Esophagus squamous epithelium (tissue), 5 donors: ENCODE results near the gene GNPTG. TPM values are rescaled to one million over a fixed set of nuclear protein-coding genes. Genes with fewer than 3 reads are reported as not detected.

ENCODE experiments used
- DNase-seq: peaks from one replicate; lab custom pipeline; 2025; lab: John Stamatoyannopoulos, UW
- H3K27ac ChIP-seq, 4 donors: fragments of 200-600 bp; sonication (generic); one replicate each; pipeline ENCODE4 v1.5.1; 2016 to 2019; ENCODE audit warnings: mild to moderate bottlenecking in 1 of 4
- H3K27me3 ChIP-seq, 4 donors: fragments of 200-600 bp; sonication (generic); 1 replicate in 3 of 4; 2 replicates in 1 of 4; pipeline versions ENCODE4 v1.5.1 to v1.6.0; 2017 to 2021; ENCODE audit warnings: antibody characterized with exemption in 1 of 4
- H3K36me3 ChIP-seq, 3 donors: fragments of 200-600 bp; sonication (generic); one replicate each; pipeline ENCODE4 v1.5.1; 2016 to 2019
- H3K4me1 ChIP-seq, 3 donors: fragments of 200-600 bp; sonication (generic); one replicate each; pipeline ENCODE4 v1.5.1; 2017 to 2019
- H3K4me3 ChIP-seq, 4 donors: fragments of 200-600 bp; sonication (generic); 1 replicate in 3 of 4; 2 replicates in 1 of 4; pipeline ENCODE4 v1.5.1; 2016 to 2019; ENCODE audit warnings: mild to moderate bottlenecking in 2 of 4, moderate library complexity in 1 of 4
- H3K9me3 ChIP-seq, 3 donors: fragments of 200-600 bp; sonication (generic); one replicate each; pipeline ENCODE4 v1.5.1; 2016 to 2019
- POLR2A ChIP-seq, 4 donors: fragments of 450-650 bp; IDR thresholded peaks; one replicate each; pipeline ENCODE4 v1.6.1; 2017; ENCODE audit warnings: antibody characterized with exemption in 4 of 4, mild to moderate bottlenecking in 4 of 4, moderate library complexity in 3 of 4
- WGBS, 2 donors: methylation state at CpG; one replicate each; pipeline ENCODE4 v1.1.5; 2018; 5-methylcytosine and 5-hydroxymethylcytosine counted together
- intact Hi-C: fragments of 100-400 bp; cut with DNase I; formaldehyde crosslinking; loops from one replicate; pipeline ENCODE4 v1.15.0; 2022
- total RNA-seq, 4 donors: library from RNA; depleted of rRNA; stranded (reverse); fragments of >200 nt; gene quantifications; one replicate each; pipeline ENCODE4 v1.1.0, GENCODE V29; 2016
- TF ChIP-seq, protein P1 (sequence below), 6 experiments: fragments of 450-650 bp in 4 of 6; fragments of 200-600 bp in 2 of 6; sonication (generic) in 2 of 6; IDR thresholded peaks; one replicate each; pipeline ENCODE4 v1.5.1; 2016 to 2019; ENCODE audit warnings: antibody characterized with exemption in 6 of 6, mild to moderate bottlenecking in 4 of 6, moderate library complexity in 4 of 6
- donor health status: DM: yes; HTN: yes; CAD: no.

Gene GNPTG
- total RNA-seq, 4 donors from 2014 or later = 21.6 to 46.9 (median 37.8) TPM

DNA sequence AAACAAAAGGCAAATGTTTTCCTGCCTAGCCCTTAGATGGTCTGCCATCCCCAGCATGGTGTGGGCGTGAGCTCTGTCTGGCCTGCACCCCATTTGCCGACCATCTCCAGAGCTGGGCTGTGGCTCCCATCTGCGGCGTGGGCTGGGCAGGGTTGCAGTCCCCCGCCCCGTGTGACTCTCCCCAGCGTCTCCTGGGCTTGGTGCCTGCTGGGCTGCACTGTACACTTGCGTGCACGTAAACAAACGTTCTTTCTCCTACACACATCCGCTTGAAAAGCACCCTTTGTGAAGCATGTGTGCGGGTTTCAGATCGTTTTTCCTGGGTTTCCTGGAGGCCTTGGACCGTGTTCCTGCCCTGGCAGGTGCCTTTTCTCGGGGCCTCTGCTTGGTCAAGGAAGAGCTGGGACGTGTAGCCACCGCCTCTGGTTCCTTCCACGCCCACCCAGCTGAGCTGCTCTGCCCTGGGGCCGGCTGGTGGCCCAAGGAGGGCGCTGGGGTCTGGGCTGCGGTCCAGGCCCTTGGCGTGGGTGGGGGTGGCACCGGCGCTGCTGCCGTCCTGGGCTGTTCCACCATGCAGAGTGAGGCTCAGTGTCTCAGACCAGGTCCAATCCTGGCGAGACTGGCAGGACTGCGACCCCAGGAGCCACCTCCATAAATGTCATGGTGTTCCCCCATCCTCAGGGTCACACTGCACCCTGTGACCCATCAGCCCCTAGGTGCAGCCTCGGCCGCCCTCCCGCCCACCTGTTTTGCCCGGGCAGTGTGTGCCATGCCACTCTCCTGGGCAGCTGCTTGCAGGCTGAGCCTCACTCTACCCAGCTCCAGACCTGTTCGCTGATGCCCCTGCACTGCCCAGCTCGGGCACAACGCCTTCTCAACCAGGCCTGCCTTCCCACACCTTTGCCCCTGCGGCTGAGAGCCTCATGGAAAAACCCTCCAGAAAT, 28.2 kb upstream of the GNPTG start:
- peaks cover 37 to 87% (median 49%) of the 10 kb centered on the region in 3 donors for H3K36me3 ChIP-seq
- no peaks in the 10 kb centered on the region for H3K27me3 ChIP-seq
- no peak overlapping the region for H3K27ac ChIP-seq
- WGBS, 2 donors = 81 to 88% methylated on average over 19 to 22 of the region's 35 CpGs
- H3K4me3 ChIP-seq = no peak overlapping the region
- no peaks in the 10 kb centered on the region for H3K4me1 ChIP-seq
- no peak for TF ChIP-seq POLR2A (IDR thresholded peaks at IDR 0.05)
- TF ChIP-seq, protein P1, sequence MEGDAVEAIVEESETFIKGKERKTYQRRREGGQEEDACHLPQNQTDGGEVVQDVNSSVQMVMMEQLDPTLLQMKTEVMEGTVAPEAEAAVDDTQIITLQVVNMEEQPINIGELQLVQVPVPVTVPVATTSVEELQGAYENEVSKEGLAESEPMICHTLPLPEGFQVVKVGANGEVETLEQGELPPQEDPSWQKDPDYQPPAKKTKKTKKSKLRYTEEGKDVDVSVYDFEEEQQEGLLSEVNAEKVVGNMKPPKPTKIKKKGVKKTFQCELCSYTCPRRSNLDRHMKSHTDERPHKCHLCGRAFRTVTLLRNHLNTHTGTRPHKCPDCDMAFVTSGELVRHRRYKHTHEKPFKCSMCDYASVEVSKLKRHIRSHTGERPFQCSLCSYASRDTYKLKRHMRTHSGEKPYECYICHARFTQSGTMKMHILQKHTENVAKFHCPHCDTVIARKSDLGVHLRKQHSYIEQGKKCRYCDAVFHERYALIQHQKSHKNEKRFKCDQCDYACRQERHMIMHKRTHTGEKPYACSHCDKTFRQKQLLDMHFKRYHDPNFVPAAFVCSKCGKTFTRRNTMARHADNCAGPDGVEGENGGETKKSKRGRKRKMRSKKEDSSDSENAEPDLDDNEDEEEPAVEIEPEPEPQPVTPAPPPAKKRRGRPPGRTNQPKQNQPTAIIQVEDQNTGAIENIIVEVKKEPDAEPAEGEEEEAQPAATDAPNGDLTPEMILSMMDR (IDR thresholded peaks at IDR 0.05) = no peak
- no peak for DNase-seq
- H3K9me3 ChIP-seq = no peaks in the 10 kb centered on the region
- intact Hi-C loops = no loop called here

DNA sequence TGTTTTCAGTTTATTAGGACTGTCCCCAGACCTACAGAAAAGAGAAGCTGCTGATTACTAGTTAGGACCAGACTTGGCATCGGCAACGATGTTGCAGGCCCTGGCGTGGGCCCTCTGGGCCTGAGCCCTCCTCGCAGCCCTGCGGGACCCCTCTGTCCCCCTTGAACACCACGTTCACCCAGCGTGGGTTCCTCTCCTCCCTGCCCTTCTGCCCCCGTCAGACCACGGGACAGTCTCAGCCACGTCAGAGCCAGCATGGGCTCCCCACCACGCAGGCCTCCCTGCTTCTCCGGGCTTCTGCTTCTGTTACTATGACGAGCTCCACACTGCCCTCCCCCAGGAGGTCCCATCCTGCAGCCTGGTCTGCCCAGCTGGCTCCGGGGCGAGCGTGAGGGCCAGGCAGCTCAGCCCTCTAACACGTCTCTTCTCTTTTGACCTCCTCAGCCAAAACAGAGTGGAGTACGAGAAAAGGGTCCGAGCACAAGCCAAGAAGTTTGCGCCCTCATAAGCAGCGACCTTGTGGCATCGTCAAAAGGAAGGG, 27.4 kb upstream of the GNPTG start:
- TF ChIP-seq POLR2A (IDR thresholded peaks at IDR 0.05) = no peak
- TF ChIP-seq, protein P1 (IDR thresholded peaks at IDR 0.05) = no peak
- H3K9me3 ChIP-seq = no peaks in the 10 kb centered on the region
- H3K27me3 ChIP-seq = no peaks in the 10 kb centered on the region
- 77 to 82% methylated on average over 13 to 18 of the region's 22 CpGs for WGBS, 2 donors
- intact Hi-C loops = no loop called here
- peaks cover 29 to 79% (median 41%) of the 10 kb centered on the region in 3 donors for H3K36me3 ChIP-seq
- H3K4me3 ChIP-seq = no peak overlapping the region
- no peak for DNase-seq
- H3K27ac ChIP-seq = no peak overlapping the region
- H3K4me1 ChIP-seq = no peaks in the 10 kb centered on the region

DNA sequence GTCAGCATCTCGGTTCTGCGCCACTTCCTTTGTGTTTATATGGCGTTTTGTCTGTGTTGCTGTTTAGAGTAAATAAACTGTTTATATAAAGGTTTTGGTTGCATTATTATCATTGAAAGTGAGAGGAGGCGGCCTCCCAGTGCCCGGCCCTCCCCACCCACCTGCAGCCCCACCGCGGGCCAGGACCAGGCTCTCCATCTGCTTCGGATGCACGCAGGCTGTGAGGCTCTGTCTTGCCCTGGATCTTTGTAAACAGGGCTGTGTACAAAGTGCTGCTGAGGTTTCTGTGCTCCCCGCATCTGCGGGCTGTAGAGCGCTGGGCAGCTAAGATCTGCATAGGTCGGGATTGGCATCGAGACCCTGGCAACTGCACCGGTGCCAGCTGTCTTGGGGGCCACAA, 26.5 kb upstream of the GNPTG start:
- H3K4me1 ChIP-seq = no peaks in the 10 kb centered on the region
- H3K27ac ChIP-seq = no peak overlapping the region
- H3K4me3 ChIP-seq = no peak overlapping the region
- H3K36me3 ChIP-seq = peaks cover 20 to 70% (median 32%) of the 10 kb centered on the region in 3 donors
- no peak for DNase-seq
- TF ChIP-seq, protein P1 (IDR thresholded peaks at IDR 0.05) = no peak
- no peak for TF ChIP-seq POLR2A (IDR thresholded peaks at IDR 0.05)
- H3K27me3 ChIP-seq = peaks cover 0 to 2% (median 0%) of the 10 kb centered on the region in 4 donors
- 75 to 85% methylated on average over 4 of the region's 15 CpGs for WGBS, 2 donors
- intact Hi-C loops = no loop called here
- peaks cover 0 to 1% (median under 1%) of the 10 kb centered on the region in 3 donors for H3K9me3 ChIP-seq

DNA sequence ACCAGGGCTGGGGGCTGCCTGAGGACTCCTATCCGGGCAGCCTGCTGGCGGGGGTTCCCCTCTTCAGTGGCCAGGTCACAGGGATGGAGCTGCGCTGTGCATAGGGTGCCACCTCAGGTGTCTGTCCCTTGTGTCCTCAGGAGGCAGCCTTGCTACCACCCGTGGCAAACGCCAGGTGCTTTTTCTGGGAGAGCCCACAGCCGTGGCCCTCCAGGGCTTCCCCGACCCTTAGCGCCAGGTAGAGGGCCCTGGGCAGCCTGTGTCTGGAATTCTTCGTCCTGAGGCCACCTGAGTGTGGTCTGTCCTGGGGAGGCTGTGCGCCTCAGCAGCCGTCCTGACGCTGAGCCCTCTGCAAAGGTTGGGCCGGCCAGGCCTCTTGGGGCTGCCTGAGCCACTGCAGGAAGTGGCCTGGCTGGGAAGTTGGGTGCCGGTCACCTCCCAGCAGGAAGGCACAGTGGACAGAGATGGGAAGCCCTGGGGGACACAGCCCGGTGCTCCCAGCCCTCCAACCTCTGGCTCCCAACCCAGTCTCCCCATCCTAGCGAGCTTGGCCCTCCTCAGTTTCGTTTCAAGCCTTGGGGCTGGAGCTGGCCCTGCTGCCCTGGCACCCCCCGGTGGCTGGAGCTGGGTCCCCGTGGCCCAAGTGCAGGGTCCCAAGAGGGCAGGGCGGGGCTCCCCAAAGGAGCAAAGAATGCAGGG, 25.9 kb upstream of the GNPTG start:
- H3K4me3 ChIP-seq = no peak overlapping the region
- peaks cover 0 to 7% (median 4%) of the 10 kb centered on the region in 3 donors for H3K9me3 ChIP-seq
- H3K27me3 ChIP-seq = peaks cover 0 to 7% (median 0%) of the 10 kb centered on the region in 4 donors
- peaks cover 15 to 64% (median 27%) of the 10 kb centered on the region in 3 donors for H3K36me3 ChIP-seq
- TF ChIP-seq, protein P1 (IDR thresholded peaks at IDR 0.05) = no peak
- no peak for TF ChIP-seq POLR2A (IDR thresholded peaks at IDR 0.05)
- DNase-seq = no peak
- no peaks in the 10 kb centered on the region for H3K4me1 ChIP-seq
- intact Hi-C loops = no loop called here
- no CpG with 5 or more reads among the region's 20 CpGs for WGBS, 2 donors
- H3K27ac ChIP-seq = peak overlapping the region in 1 of 4 donors; percentile 16
